Calu3 (cell line): ENCODE data around the gene KATNIP. TPM values are rescaled to one million over a fixed set of nuclear protein-coding genes. Genes with fewer than 3 reads are reported as not detected.

ENCODE experiments used
- BruUV-seq: library from RNA; stranded (reverse); fragments of 400-500 nt; replicated peaks from 2 replicates; lab custom pipeline; 2021; lab: Mats Ljungman, UMichigan
- CTCF ChIA-PET: fragments of 300-600 bp; sonication (Branson Sonifier 250); formaldehyde crosslinking; loops from one replicate; lab custom pipeline; 2022; ENCODE audit warnings: antibody characterized with exemption; lab: Charles Lee
- DNase-seq: peaks from one replicate; pipeline ENCODE4 v3.0.0; 2022
- H3K27ac Mint-ChIP-seq: one replicate; pipeline ENCODE4 v1.8.0; 2022; ENCODE audit warnings: mixed read lengths; ENCODE audit not compliant: unreplicated experiment
- H3K27me3 Mint-ChIP-seq: one replicate; pipeline ENCODE4 v1.8.0; 2022; ENCODE audit warnings: mixed read lengths; ENCODE audit not compliant: unreplicated experiment
- H3K36me3 Mint-ChIP-seq: one replicate; pipeline ENCODE4 v1.8.0; 2022; ENCODE audit warnings: mild to moderate bottlenecking, moderate library complexity, mixed read lengths; ENCODE audit not compliant: insufficient read depth, unreplicated experiment
- H3K4me1 Mint-ChIP-seq: one replicate; pipeline ENCODE4 v1.8.0; 2022; ENCODE audit warnings: mild to moderate bottlenecking, low read depth, mixed read lengths; ENCODE audit not compliant: unreplicated experiment
- H3K4me3 Mint-ChIP-seq: one replicate; pipeline ENCODE4 v1.8.0; 2022; ENCODE audit warnings: mild to moderate bottlenecking, low read depth, moderate library complexity, mixed read lengths; ENCODE audit not compliant: unreplicated experiment
- H3K9me3 Mint-ChIP-seq: one replicate; pipeline ENCODE4 v1.8.0; 2022; ENCODE audit warnings: low read depth, mixed read lengths; ENCODE audit not compliant: unreplicated experiment
- intact Hi-C: fragments of 100-400 bp; cut with micrococcal nuclease; formaldehyde crosslinking; loops from one replicate; pipeline ENCODE4 v1.10.0; 2022; ENCODE audit not compliant: unreplicated experiment
- total RNA-seq: library from RNA; stranded (reverse); gene quantifications from 2 replicates; pipeline ENCODE4 v1.2.3, GENCODE V29; 2022
- TF ChIP-seq, protein P1 (sequence below): fragments of 200-600 bp; IDR thresholded peaks from one replicate; pipeline ENCODE4 v1.8.0; 2022; ENCODE audit warnings: antibody characterized with exemption; ENCODE audit not compliant: unreplicated experiment

The KATNIP gene
- total RNA-seq, 1 experiment from 2014 or later, result 37.8 TPM

GRCh38 chr16:27529962-27530361 lies 20.0 kb upstream of the KATNIP start:
- Mint-ChIP-seq H3K27me3 (no peaks in the 10 kb centered on the region), H3K9me3 (no peaks in the 10 kb centered on the region), H3K27ac (no peak overlapping the region), H3K36me3 (peaks cover 62% of the 10 kb centered on the region), H3K4me1 (no peaks in the 10 kb centered on the region), H3K4me3 (no peak overlapping the region)
- no TSS peak for BruUV-seq
- TF ChIP-seq, protein P1, sequence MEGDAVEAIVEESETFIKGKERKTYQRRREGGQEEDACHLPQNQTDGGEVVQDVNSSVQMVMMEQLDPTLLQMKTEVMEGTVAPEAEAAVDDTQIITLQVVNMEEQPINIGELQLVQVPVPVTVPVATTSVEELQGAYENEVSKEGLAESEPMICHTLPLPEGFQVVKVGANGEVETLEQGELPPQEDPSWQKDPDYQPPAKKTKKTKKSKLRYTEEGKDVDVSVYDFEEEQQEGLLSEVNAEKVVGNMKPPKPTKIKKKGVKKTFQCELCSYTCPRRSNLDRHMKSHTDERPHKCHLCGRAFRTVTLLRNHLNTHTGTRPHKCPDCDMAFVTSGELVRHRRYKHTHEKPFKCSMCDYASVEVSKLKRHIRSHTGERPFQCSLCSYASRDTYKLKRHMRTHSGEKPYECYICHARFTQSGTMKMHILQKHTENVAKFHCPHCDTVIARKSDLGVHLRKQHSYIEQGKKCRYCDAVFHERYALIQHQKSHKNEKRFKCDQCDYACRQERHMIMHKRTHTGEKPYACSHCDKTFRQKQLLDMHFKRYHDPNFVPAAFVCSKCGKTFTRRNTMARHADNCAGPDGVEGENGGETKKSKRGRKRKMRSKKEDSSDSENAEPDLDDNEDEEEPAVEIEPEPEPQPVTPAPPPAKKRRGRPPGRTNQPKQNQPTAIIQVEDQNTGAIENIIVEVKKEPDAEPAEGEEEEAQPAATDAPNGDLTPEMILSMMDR, result no peak
- CTCF ChIA-PET, result no interaction called here
- no peak for DNase-seq
- intact Hi-C loops, result no loop called here

GRCh38 chr16:27531186-27531585 lies 18.8 kb upstream of the KATNIP start:
- H3K27ac Mint-ChIP-seq, result no peak overlapping the region
- intact Hi-C loops, result no loop called here
- CTCF ChIA-PET, result interaction anchor here (1.7 kb wide), 1 partner anchor 14 kb away, joined by 5 read pairs; no protein-coding TSS in a partner anchor
- no peaks in the 10 kb centered on the region for H3K27me3 Mint-ChIP-seq
- no peaks in the 10 kb centered on the region for H3K9me3 Mint-ChIP-seq
- no peak overlapping the region for H3K4me3 Mint-ChIP-seq
- TF ChIP-seq, protein P1, result no peak
- no peak for DNase-seq
- peaks cover 68% of the 10 kb centered on the region for H3K36me3 Mint-ChIP-seq
- H3K4me1 Mint-ChIP-seq, result no peaks in the 10 kb centered on the region
- no TSS peak for BruUV-seq

GRCh38 chr16:27531826-27532800 lies 17.8 kb upstream of the KATNIP start:
- H3K27me3 Mint-ChIP-seq, result no peaks in the 10 kb centered on the region
- TF ChIP-seq, protein P1, result no peak
- no peaks in the 10 kb centered on the region for H3K4me1 Mint-ChIP-seq
- no peak overlapping the region for H3K27ac Mint-ChIP-seq
- no peak for DNase-seq
- no peaks in the 10 kb centered on the region for H3K9me3 Mint-ChIP-seq
- no peak overlapping the region for H3K4me3 Mint-ChIP-seq
- CTCF ChIA-PET, result interaction anchor here (1.7 kb wide), 1 partner anchor 15 kb away, joined by 5 read pairs; no protein-coding TSS in a partner anchor
- no TSS peak for BruUV-seq
- intact Hi-C loops, result no loop called here
- H3K36me3 Mint-ChIP-seq, result peaks cover 62% of the 10 kb centered on the region

- Mint-ChIP-seq H3K4me3 (no peak overlapping the region), H3K9me3 (no peaks in the 10 kb centered on the region), H3K27ac (no peak overlapping the region), H3K27me3 (no peaks in the 10 kb centered on the region), H3K4me1 (no peaks in the 10 kb centered on the region), H3K36me3 (peaks cover 55% of the 10 kb centered on the region)
- CTCF ChIA-PET, result no interaction called here
- DNase-seq, result no peak
- BruUV-seq, result no TSS peak
- intact Hi-C loops, result no loop called here
- TF ChIP-seq, protein P1, result no peak
Measured at GRCh38 chr16:27534256-27534655, 15.7 kb upstream of the KATNIP start.
